Smooth muscle cell (in vitro differentiated cells): ENCODE results near the gene CCDC177. TPM values are rescaled to one million over a fixed set of nuclear protein-coding genes. Genes with fewer than 3 reads are reported as not detected.

Experiments
- DNase-seq: peaks from one replicate; lab custom pipeline; 2025; ENCODE audit not compliant: unreplicated experiment; lab: John Stamatoyannopoulos, UW
- H2AFZ ChIP-seq: fragments of 200-600 bp; sonication (generic); 2 replicates; pipeline ENCODE4 v1.6.0; 2016; ENCODE audit warnings: antibody characterized with exemption, low read depth, mild to moderate bottlenecking
- H3F3A ChIP-seq: fragments of 200-600 bp; sonication (generic); 2 replicates; pipeline ENCODE4 v1.6.0; 2017; ENCODE audit warnings: antibody characterized with exemption, low read depth
- H3K27ac ChIP-seq: fragments of 200-600 bp; sonication (generic); 2 replicates; pipeline ENCODE4 v1.5.1; 2016; ENCODE audit warnings: low read depth, mild to moderate bottlenecking
- H3K27me3 ChIP-seq: fragments of 200-600 bp; sonication (generic); 2 replicates; pipeline ENCODE4 v1.6.1; 2016; ENCODE audit warnings: low read depth, mild to moderate bottlenecking
- H3K36me3 ChIP-seq: fragments of 200-600 bp; sonication (generic); 2 replicates; pipeline ENCODE4 v1.5.1; 2016; ENCODE audit warnings: low read depth
- H3K4me1 ChIP-seq: fragments of 200-600 bp; sonication (generic); 2 replicates; pipeline ENCODE4 v1.5.1; 2016; ENCODE audit warnings: low read depth
- H3K4me2 ChIP-seq: fragments of 200-600 bp; sonication (generic); 2 replicates; pipeline ENCODE4 v1.6.0; 2016; ENCODE audit warnings: mild to moderate bottlenecking
- H3K4me3 ChIP-seq: fragments of 200-600 bp; sonication (generic); 2 replicates; pipeline ENCODE4 v1.5.1; 2016; ENCODE audit warnings: mild to moderate bottlenecking
- H3K79me2 ChIP-seq: fragments of 200-600 bp; sonication (generic); 2 replicates; pipeline ENCODE4 v1.6.0; 2016; ENCODE audit warnings: low read depth, mild to moderate bottlenecking
- H3K9ac ChIP-seq: fragments of 200-600 bp; sonication (generic); 2 replicates; pipeline ENCODE4 v1.6.0; 2016; ENCODE audit warnings: low read depth
- H3K9me3 ChIP-seq: fragments of 200-600 bp; sonication (generic); replicated peaks from 2 replicates; pipeline ENCODE4 v1.5.1; 2016; ENCODE audit warnings: low read depth
- H4K20me1 ChIP-seq: fragments of 200-600 bp; sonication (generic); 2 replicates; pipeline ENCODE4 v1.6.0; 2016; ENCODE audit warnings: low read depth
- CTCF ChIP-seq: fragments of 200-600 bp; sonication (generic); IDR thresholded peaks from 2 replicates; pipeline ENCODE4 v1.5.1; 2017; ENCODE audit warnings: borderline replicate concordance, mild to moderate bottlenecking, antibody characterized with exemption; ENCODE audit not compliant: insufficient read depth, poor library complexity, severe bottlenecking
- WGBS: methylation state at CpG from one replicate; pipeline ENCODE4 v1.1.7; 2016; ENCODE audit warnings: low lambda C conversion rate; 5-methylcytosine and 5-hydroxymethylcytosine counted together
- polyA plus RNA-seq: library from polyadenylated mRNA; unstranded; fragments of >200 nt; fragmentation: Nextera tagmentation; extraction: Ambion mirVana; gene quantifications from 2 replicates; pipeline ENCODE4 v1.2.1, GENCODE V29; 2016
- total RNA-seq: library from RNA; depleted of rRNA; stranded (reverse); fragments of >200 nt; gene quantifications from 2 replicates; pipeline ENCODE4 v1.2.3, GENCODE V29; 2014

Gene CCDC177
- total and polyA plus RNA-seq, 2 experiments from 2014 or later, result not detected

- Histone ChIP-seq H3K79me2 (no peaks in the 10 kb centered on the region), H3K4me3 (no peak overlapping the region), H3K27me3 (peaks cover 8% of the 10 kb centered on the region), H3K9ac (no peak overlapping the region), H2AFZ (no peak overlapping the region), H4K20me1 (no peaks in the 10 kb centered on the region), H3F3A (no peaks in the 10 kb centered on the region), H3K27ac (no peak overlapping the region), H3K4me1 (peaks cover 5% of the 10 kb centered on the region), H3K4me2 (no peak overlapping the region), H3K36me3 (no peaks in the 10 kb centered on the region), H3K9me3 (no peaks in the 10 kb centered on the region)
- 58% methylated on average over 12 of the region's 12 CpGs for WGBS
- no peak for DNase-seq
- no peak for TF ChIP-seq CTCF
Observed at GRCh38 chr14:69543341-69544115, 31.1 kb downstream of the CCDC177 start.

DNA sequence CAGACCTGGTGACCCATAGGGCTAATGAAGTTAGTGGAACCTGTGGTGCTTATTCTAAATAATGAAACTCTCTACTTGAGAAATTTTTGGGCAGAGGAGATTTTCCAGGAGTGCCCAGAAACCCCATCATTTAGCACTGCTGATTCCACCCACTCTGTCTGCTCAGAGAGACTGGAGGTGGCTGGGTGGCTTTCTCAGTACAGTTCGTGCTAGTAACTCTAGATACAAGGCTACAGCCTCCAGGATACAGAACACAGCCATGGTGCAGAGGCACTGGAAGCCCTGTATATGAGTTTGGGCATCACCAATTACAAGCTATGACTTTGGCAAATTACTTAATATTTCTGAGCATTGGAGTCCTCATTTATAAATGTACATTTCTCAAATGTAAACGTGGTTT, 32.4 kb downstream of the CCDC177 start:
- Histone ChIP-seq H4K20me1 (no peaks in the 10 kb centered on the region), H3K79me2 (no peaks in the 10 kb centered on the region), H3K4me3 (no peak overlapping the region), H2AFZ (no peak overlapping the region), H3F3A (no peaks in the 10 kb centered on the region), H3K9me3 (no peaks in the 10 kb centered on the region), H3K9ac (no peak overlapping the region), H3K4me2 (no peak overlapping the region), H3K4me1 (peaks cover under 1% of the 10 kb centered on the region), H3K27me3 (peaks cover 8% of the 10 kb centered on the region), H3K27ac (no peak overlapping the region), H3K36me3 (no peaks in the 10 kb centered on the region)
- TF ChIP-seq CTCF, result no peak
- DNase-seq, result no peak
- WGBS, result 74% methylated on average over 2 of the region's 2 CpGs

GRCh38 chr14:69540654-69541335, 33.9 kb downstream of the CCDC177 start:
- no peaks in the 10 kb centered on the region for H3F3A ChIP-seq
- H3K9ac ChIP-seq, result no peak overlapping the region
- no peaks in the 10 kb centered on the region for H3K79me2 ChIP-seq
- no peak for DNase-seq
- H3K4me1 ChIP-seq, result no peaks in the 10 kb centered on the region
- no peak for TF ChIP-seq CTCF
- no peaks in the 10 kb centered on the region for H3K36me3 ChIP-seq
- H3K27ac ChIP-seq, result no peak overlapping the region
- peaks cover 8% of the 10 kb centered on the region for H3K27me3 ChIP-seq
- H3K9me3 ChIP-seq, result no peaks in the 10 kb centered on the region
- no peak overlapping the region for H2AFZ ChIP-seq
- no peaks in the 10 kb centered on the region for H4K20me1 ChIP-seq
- no peak overlapping the region for H3K4me2 ChIP-seq
- WGBS, result 86% methylated on average over 5 of the region's 5 CpGs
- H3K4me3 ChIP-seq, result no peak overlapping the region
